GM04503 (cell line): ENCODE measurements around the gene GALNT10.
"Not testable (repeated sequence)": the region's sequence is repeated elsewhere in the genome, so short reads cannot be mapped to it uniquely, and the experiment has no call there.

Experiments
- DNase-seq: peaks from one replicate; pipeline ENCODE4 v3.0.0-alpha.2; 2012; ENCODE audit warnings: low read depth

The GALNT10 gene, protein sequence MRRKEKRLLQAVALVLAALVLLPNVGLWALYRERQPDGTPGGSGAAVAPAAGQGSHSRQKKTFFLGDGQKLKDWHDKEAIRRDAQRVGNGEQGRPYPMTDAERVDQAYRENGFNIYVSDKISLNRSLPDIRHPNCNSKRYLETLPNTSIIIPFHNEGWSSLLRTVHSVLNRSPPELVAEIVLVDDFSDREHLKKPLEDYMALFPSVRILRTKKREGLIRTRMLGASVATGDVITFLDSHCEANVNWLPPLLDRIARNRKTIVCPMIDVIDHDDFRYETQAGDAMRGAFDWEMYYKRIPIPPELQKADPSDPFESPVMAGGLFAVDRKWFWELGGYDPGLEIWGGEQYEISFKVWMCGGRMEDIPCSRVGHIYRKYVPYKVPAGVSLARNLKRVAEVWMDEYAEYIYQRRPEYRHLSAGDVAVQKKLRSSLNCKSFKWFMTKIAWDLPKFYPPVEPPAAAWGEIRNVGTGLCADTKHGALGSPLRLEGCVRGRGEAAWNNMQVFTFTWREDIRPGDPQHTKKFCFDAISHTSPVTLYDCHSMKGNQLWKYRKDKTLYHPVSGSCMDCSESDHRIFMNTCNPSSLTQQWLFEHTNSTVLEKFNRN

GRCh38 chr5:154190595-154191304 lies at the start of gene GALNT10:
TSS of gene GALNT10 (plus strand) at chr5:154190733. CDS start at chr5:154190867, 134 bp downstream.
- no peak for DNase-seq

GRCh38 chr5:154141745-154142221 lies 48.8 kb upstream of the GALNT10 start:
- DNase-seq: no peak

DNA sequence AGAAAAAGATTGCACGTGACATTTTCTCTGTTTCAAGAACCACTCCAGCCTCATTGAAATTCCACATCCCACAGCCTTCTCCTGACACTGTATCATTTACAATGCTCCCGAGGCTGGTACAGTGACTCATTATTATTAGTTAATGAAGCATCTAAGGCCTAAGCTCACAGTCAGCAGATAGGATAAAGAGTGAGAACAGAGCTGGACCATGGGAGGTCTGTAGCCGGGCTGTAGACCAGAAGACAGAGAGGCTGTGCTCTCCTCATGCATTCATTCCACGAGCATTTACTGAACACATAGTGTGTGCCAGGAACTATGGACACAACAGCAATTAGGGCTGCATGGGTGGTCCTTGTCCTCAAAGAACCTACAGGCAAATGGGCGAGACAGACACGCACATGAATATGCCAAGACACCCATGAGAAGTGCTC lies 47.3 kb upstream of the GALNT10 start:
- DNase-seq: no peak

- no peak for DNase-seq
Measured at GRCh38 chr5:154145268-154145667, 45.3 kb upstream of the GALNT10 start.

GRCh38 chr5:154146409-154146808 lies 44.1 kb upstream of the GALNT10 start:
- DNase-seq: no peak

DNA sequence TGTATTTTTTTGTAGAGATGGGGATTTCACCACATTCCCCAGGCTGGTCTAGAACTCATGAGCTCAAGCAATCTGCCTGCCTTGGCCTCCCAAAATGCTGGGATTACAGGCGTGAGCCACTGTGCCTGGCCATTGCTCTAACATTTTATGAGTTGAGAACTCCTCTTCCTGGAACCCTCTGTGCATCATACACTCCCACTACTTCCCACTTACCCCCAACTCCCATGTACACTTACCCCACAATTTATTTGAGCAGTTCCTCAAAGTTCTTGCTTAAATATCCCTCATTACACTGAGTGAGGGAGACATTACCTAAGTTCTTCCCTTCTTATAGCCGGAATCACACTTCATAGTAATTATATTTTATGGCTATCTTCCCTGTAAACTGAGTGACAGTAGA lies 42.9 kb upstream of the GALNT10 start:
- DNase-seq: no peak

DNA sequence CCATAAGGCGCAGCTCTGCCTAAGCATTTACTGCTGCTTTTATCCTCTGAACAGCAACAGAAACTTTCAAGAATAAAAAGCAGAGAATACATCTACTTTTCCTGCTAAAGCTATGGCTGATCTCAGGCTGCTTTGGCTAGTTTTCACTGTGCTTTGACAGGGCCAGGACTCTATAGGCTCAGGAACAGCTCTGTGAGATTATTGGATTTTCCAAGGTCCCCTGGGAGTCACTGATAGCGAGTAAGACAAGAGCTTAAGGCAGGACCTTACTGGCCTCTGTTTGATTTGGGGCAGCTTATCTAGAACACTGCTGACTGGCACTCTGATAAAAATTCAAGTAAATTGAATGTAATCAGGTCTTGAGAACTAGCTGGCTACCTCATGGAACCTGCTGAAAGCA lies 40.1 kb upstream of the GALNT10 start:
- not testable (repeated sequence) for DNase-seq

GRCh38 chr5:154157483-154158378 lies 32.8 kb upstream of the GALNT10 start:
- DNase-seq: no peak

DNA sequence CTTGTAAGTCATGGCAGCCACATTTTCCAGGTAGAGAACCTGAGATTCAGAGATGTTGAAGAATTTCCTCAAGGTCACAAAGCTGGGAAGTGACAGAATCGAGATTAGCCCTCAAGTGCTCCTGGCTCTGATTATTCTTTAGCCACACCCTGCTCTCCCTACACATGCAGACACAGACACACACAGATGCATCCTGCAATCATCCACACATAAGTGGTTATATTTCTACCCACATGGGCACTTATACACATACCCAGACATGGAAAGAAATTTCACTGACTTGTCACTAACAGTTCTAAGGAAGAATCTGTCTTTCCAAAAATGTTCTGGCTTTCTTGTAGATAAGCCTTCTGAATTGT lies 32.2 kb upstream of the GALNT10 start:
- no peak for DNase-seq

DNA sequence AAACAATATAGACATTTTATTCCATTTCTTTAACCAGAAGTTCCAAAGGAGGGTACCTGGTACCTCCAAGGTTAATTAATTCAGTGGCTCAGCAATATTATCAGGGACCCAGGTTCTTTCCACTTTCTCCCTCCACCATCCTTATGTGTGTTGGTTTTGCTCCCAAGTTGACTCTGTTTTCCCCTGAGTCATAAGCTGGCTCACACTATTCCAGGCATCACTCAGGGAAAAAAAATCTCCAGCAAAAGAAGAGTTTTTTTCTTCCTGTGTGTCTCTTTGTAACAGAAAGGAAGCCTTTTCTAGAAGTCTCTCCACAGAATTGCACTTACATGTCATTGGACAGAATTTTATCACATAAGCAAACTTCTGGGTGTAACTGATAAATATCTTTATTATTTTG lies 31.2 kb upstream of the GALNT10 start:
- DNase-seq: no peak

- no peak for DNase-seq
Measured at GRCh38 chr5:154162539-154163151, 27.9 kb upstream of the GALNT10 start.

DNA sequence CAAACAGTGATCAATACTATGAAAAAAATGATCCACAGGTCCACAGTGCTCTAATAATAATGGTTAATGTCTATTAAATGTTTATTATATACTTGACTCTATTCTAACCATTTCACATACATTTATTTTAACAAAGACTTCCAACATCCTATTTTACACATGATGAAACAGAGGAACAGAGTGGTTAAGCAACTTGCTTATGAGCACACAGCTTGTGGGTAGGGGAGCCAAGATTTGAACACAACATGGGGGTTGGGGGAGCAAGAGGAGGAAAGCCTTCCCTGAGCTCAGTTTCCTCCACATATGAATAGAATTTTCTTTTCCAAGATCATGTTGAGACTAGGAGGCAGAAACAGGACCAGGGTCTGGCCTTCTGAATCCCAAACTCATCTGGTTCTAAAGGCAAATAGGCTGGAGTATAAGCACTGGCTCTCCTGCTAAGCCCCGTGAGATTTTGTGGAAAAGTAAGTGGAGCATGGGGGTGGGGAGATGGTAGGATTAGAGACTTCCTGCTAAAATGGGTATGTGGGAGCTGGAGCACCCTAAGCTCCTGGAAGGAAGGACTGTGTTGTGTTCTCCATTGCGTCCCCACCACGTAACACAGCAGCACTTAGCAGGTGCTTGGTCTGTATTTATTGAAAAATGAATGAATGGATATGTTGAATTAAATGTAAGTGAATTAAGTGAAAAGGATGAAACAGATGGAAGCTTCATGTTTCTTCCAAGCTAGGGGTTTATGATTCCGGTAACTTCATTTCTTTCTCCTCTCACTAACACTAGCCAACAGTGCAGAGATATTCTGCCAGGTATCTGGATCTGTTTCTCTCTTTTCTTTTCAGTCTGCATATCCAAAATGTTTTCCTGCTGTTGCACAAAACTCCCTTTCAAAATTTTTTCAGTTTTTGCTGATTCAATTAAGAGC lies 26.9 kb upstream of the GALNT10 start:
- DNase-seq: no peak

- no peak for DNase-seq
Measured at GRCh38 chr5:154164249-154164581, 26.3 kb upstream of the GALNT10 start.

DNA sequence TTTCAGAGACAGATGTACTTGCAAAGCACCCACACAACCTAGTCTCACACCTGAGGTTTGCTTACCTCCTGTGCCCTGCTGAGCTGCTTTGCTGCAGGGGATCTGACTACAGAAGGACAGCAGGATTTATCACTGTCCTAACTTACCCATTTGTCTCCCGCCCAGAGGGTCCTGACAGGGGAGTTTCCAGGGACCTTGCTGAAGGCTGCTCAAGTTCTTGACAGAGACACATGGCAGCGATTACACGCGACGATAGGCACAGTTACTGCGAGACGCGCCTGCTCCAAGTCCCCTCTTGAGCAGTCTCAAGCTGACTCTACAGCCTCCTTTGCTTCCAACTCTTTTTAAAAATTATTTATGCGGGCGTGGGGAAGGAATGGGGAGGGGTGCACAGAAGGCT lies 24.6 kb upstream of the GALNT10 start:
- no peak for DNase-seq

DNA sequence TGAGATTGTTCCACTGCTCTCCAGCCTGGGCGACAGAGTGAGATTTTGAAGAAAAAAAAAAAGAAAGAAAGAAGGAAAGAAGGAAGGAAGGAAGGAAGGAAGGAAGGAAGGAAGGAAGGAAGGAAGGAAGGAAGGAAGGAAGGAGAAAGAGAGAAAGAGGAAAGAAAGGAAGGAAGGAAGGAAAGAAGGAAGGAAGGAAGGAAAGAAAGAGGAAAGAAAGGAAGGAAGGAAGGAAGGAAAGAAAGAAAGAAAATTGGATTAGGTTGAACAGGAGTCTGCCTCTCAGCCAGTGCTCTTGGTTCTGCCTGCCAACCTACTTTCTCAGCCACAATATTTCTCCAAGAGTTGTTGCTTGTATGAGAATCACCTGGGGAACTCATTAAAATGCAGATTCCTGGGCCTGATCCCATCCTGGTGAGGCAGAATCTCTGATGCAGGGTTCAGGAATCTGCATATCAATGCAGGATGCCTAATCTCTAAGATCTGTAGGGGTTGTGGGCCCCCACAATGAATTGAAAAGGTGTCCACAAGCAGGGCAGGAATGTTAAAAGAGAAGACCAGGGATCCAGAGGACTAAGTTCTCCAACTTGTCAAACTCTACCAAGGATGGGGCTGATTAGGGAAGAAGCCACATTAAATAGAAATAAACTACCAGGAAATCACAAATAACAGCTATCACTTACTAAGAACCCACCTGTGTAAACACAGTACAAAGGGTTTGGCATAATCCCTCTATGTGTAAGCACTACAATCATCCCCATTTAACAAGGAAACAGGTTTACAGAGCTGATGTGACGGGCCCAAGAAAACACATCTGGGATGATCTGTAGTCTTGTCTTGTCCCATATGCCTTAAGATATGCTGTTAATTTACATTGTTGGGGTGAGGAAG lies 23.4 kb upstream of the GALNT10 start:
- no peak for DNase-seq

GRCh38 chr5:154168395-154168794 lies 22.1 kb upstream of the GALNT10 start:
- no peak for DNase-seq

DNA sequence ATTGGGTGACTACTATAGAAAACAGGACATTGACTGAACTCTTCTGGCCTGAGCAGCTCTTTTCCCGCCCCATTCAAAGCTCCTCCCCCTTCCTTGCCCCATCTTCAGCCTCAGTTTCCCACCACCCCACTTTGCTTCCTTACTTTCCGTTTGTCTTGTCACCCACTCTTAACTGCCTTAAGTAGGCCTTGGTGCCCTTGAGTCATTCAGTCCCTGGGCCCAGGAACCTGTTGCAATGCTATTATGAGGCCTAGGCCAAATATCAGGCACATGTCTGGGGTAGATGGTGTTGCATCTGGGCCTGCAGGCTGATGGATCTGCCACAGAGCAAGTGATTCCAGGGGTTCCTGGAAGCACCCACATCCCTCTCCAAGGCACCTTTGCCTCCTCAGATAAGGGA lies 17.7 kb upstream of the GALNT10 start:
- DNase-seq: no peak

DNA sequence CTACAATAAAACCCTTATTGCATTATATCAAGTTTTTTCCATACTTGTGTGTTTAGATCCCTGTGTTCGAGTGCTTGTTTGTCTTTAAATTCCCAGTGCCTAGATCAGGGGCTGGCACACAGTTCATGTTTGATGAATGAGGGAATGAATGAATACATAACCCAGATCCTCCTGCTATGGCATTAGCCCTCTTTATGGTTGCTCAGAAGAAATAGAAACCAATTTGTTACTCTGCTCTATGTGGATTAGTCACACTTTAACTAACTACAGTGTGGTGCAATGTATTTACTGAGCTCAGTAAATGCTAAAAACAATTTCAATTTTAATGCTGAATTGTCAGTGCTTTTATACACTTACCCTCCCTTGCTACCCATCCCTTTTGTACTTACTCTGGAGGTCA lies 16.4 kb upstream of the GALNT10 start:
- no peak for DNase-seq

- no peak for DNase-seq
Measured at GRCh38 chr5:154176181-154176580, 14.4 kb upstream of the GALNT10 start.

- DNase-seq: no peak
Measured at GRCh38 chr5:154178661-154179060, 11.9 kb upstream of the GALNT10 start.
